ENCODE results near the gene RPS14.

GRCh38 chr5:150488519-150489359 is 39.2 kb upstream of the RPS14 start:
- TF ChIP-seq EP300 (IDR thresholded peaks at IDR 0.05; ENCODE audit: borderline replicate concordance in 1 of 2, low read depth in 1 of 2, low read length in 1 of 2) = no peak
- TF ChIP-seq TCF12 (IDR thresholded peaks at IDR 0.05) = peak; percentile 27; the same call in 1 of the 2 replicates
- TF ChIP-seq CTCF (IDR thresholded peaks at IDR 0.05) = no peak
- no peak for TF ChIP-seq RFX5 (IDR thresholded peaks at IDR 0.05; ENCODE audit: low read length)
- no peak for TF ChIP-seq YY1 (IDR thresholded peaks at IDR 0.05; ENCODE audit: low read depth)
- TF ChIP-seq POLR2AphosphoS5 (IDR thresholded peaks at IDR 0.05; ENCODE audit: low read depth, low read length) = no peak
- TF ChIP-seq RAD21 (IDR thresholded peaks at IDR 0.05; ENCODE audit: low read length) = no peak
- no peak for TF ChIP-seq EZH2phosphoT487 (IDR thresholded peaks at IDR 0.05; ENCODE audit: borderline replicate concordance, low read depth)
- TF ChIP-seq, protein P1, sequence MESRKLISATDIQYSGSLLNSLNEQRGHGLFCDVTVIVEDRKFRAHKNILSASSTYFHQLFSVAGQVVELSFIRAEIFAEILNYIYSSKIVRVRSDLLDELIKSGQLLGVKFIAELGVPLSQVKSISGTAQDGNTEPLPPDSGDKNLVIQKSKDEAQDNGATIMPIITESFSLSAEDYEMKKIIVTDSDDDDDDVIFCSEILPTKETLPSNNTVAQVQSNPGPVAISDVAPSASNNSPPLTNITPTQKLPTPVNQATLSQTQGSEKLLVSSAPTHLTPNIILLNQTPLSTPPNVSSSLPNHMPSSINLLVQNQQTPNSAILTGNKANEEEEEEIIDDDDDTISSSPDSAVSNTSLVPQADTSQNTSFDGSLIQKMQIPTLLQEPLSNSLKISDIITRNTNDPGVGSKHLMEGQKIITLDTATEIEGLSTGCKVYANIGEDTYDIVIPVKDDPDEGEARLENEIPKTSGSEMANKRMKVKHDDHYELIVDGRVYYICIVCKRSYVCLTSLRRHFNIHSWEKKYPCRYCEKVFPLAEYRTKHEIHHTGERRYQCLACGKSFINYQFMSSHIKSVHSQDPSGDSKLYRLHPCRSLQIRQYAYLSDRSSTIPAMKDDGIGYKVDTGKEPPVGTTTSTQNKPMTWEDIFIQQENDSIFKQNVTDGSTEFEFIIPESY (IDR thresholded peaks at IDR 0.05; ENCODE audit: borderline replicate concordance, low read depth) = no peak

Measured in SK-N-SH (cell line).